Calu3 (cell line): ENCODE measurements around the gene LETM1. TPM values are rescaled to one million over a fixed set of nuclear protein-coding genes. Genes with fewer than 3 reads are reported as not detected.

ENCODE experiments used
- BruUV-seq: library from RNA; stranded (reverse); fragments of 400-500 nt; replicated peaks from 2 replicates; lab custom pipeline; 2021; lab: Mats Ljungman, UMichigan
- CTCF ChIA-PET: fragments of 300-600 bp; sonication (Branson Sonifier 250); formaldehyde crosslinking; loops from one replicate; lab custom pipeline; 2022; ENCODE audit warnings: antibody characterized with exemption; lab: Charles Lee
- DNase-seq: peaks from one replicate; pipeline ENCODE4 v3.0.0; 2022
- H3K27ac Mint-ChIP-seq: one replicate; pipeline ENCODE4 v1.8.0; 2022; ENCODE audit warnings: mixed read lengths; ENCODE audit not compliant: unreplicated experiment
- H3K27me3 Mint-ChIP-seq: one replicate; pipeline ENCODE4 v1.8.0; 2022; ENCODE audit warnings: mixed read lengths; ENCODE audit not compliant: unreplicated experiment
- H3K36me3 Mint-ChIP-seq: one replicate; pipeline ENCODE4 v1.8.0; 2022; ENCODE audit warnings: mild to moderate bottlenecking, moderate library complexity, mixed read lengths; ENCODE audit not compliant: insufficient read depth, unreplicated experiment
- H3K4me1 Mint-ChIP-seq: one replicate; pipeline ENCODE4 v1.8.0; 2022; ENCODE audit warnings: mild to moderate bottlenecking, low read depth, mixed read lengths; ENCODE audit not compliant: unreplicated experiment
- H3K4me3 Mint-ChIP-seq: one replicate; pipeline ENCODE4 v1.8.0; 2022; ENCODE audit warnings: mild to moderate bottlenecking, low read depth, moderate library complexity, mixed read lengths; ENCODE audit not compliant: unreplicated experiment
- H3K9me3 Mint-ChIP-seq: one replicate; pipeline ENCODE4 v1.8.0; 2022; ENCODE audit warnings: low read depth, mixed read lengths; ENCODE audit not compliant: unreplicated experiment
- intact Hi-C: fragments of 100-400 bp; cut with micrococcal nuclease; formaldehyde crosslinking; loops from one replicate; pipeline ENCODE4 v1.10.0; 2022; ENCODE audit not compliant: unreplicated experiment
- total RNA-seq: library from RNA; stranded (reverse); gene quantifications from 2 replicates; pipeline ENCODE4 v1.2.3, GENCODE V29; 2022
- TF ChIP-seq, protein P1 (sequence below): fragments of 200-600 bp; IDR thresholded peaks from one replicate; pipeline ENCODE4 v1.8.0; 2022; ENCODE audit warnings: antibody characterized with exemption; ENCODE audit not compliant: unreplicated experiment

Gene LETM1
- total RNA-seq, 1 experiment from 2014 or later, result 47.2 TPM

DNA sequence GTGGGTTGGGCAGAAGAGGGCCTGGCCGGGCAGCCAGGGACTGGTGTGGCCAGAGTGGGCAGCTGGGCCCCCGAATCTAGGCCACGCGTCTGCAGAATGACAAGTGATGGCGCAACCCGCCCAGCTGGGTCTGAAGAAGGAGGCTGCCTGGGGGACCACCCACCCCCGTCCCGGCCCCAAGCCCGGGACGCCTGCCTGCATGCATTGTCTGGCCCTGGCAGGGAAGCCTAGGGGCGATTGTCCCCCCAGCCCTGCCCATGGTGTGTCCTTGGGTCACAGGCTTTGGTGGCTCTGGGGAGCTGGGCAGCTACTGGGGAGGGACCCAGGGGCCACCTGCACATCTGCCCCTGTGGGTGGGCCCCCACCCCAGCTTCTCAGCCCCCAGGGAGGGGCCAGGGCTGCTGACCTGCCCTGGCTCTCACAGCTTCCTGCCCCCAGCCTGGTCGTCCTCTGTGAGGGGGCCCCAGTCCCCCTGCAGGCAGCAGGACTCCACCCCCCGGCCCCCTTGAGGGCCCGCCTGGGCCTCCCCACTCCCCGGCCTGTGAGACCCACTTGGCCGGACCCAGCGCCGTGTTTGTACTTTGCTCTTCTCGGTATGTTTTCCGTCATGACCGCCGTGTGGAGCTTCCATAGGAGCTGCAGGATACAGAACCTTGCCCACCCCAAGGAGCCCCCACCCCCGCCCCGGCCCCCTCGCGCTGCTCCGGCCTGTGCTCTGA lies 57.9 kb downstream of the LETM1 start:
- Mint-ChIP-seq H3K36me3 (peaks cover 10% of the 10 kb centered on the region), H3K9me3 (no peaks in the 10 kb centered on the region), H3K4me1 (peaks cover 8% of the 10 kb centered on the region), H3K27me3 (no peaks in the 10 kb centered on the region), H3K27ac (no peak overlapping the region), H3K4me3 (no peak overlapping the region)
- TF ChIP-seq, protein P1, sequence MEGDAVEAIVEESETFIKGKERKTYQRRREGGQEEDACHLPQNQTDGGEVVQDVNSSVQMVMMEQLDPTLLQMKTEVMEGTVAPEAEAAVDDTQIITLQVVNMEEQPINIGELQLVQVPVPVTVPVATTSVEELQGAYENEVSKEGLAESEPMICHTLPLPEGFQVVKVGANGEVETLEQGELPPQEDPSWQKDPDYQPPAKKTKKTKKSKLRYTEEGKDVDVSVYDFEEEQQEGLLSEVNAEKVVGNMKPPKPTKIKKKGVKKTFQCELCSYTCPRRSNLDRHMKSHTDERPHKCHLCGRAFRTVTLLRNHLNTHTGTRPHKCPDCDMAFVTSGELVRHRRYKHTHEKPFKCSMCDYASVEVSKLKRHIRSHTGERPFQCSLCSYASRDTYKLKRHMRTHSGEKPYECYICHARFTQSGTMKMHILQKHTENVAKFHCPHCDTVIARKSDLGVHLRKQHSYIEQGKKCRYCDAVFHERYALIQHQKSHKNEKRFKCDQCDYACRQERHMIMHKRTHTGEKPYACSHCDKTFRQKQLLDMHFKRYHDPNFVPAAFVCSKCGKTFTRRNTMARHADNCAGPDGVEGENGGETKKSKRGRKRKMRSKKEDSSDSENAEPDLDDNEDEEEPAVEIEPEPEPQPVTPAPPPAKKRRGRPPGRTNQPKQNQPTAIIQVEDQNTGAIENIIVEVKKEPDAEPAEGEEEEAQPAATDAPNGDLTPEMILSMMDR, result no peak
- CTCF ChIA-PET, result no interaction called here
- intact Hi-C loops, result no loop called here
- DNase-seq, result no peak
- BruUV-seq, result no TSS peak

DNA sequence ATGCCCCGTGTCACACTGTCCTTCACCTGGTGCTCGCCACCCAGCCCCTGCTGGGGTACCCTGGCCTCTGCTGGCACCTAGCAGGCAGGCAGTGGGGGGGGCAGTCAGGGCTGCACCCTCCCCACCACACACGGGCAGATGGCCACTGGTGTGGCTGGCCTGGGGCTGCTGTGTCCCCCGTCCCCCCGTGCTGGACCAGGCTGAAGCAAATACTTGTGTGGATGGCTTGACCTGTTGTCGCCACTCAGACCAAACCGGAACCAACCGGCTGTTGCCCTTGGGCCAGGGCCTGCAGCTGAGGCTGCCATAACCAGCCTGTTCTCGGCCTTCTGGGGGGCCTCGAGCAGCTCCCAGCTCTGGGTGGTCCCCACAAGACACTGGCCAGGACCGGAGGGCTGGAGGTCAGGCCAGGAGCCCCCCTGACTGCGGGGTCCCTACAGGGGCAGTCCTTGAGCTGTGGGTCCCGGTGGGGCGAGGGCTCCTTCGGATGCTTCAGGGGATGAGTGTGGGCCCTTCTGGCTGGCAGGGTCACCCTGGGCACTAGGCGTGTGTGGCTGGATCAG lies 58.6 kb downstream of the LETM1 start:
- TF ChIP-seq, protein P1, result no peak
- CTCF ChIA-PET, result no interaction called here
- Mint-ChIP-seq H3K27ac (no peak overlapping the region), H3K36me3 (peaks cover 10% of the 10 kb centered on the region), H3K27me3 (no peaks in the 10 kb centered on the region), H3K4me1 (peaks cover 8% of the 10 kb centered on the region), H3K4me3 (no peak overlapping the region), H3K9me3 (no peaks in the 10 kb centered on the region)
- no TSS peak for BruUV-seq
- intact Hi-C loops, result no loop called here
- DNase-seq, result no peak

- peaks cover 10% of the 10 kb centered on the region for H3K36me3 Mint-ChIP-seq
- CTCF ChIA-PET, result no interaction called here
Measured at GRCh38 chr4:1796486-1797204, 59.3 kb downstream of the LETM1 start.

More at GRCh38 chr4:1796486-1797204, 59.3 kb downstream of the LETM1 start:
- peak overlapping the region; percentile 39 for H3K4me3 Mint-ChIP-seq
- BruUV-seq, result no TSS peak
- no peaks in the 10 kb centered on the region for H3K27me3 Mint-ChIP-seq
- TF ChIP-seq, protein P1, result no peak
- no peak for DNase-seq
- intact Hi-C loops, result no loop called here
- no peak overlapping the region for H3K27ac Mint-ChIP-seq
- peaks cover 8% of the 10 kb centered on the region for H3K4me1 Mint-ChIP-seq
- no peaks in the 10 kb centered on the region for H3K9me3 Mint-ChIP-seq
